GM21576 (cell line): ENCODE results near the gene PEPD.

Experiments
- ATAC-seq: cut with Tn5 transposase; IDR thresholded peaks from one replicate; pipeline ENCODE4 v1.9.1; 2021; ENCODE audit warnings: mild to moderate bottlenecking, moderate library complexity; ENCODE audit not compliant: unreplicated experiment

Gene PEPD

DNA sequence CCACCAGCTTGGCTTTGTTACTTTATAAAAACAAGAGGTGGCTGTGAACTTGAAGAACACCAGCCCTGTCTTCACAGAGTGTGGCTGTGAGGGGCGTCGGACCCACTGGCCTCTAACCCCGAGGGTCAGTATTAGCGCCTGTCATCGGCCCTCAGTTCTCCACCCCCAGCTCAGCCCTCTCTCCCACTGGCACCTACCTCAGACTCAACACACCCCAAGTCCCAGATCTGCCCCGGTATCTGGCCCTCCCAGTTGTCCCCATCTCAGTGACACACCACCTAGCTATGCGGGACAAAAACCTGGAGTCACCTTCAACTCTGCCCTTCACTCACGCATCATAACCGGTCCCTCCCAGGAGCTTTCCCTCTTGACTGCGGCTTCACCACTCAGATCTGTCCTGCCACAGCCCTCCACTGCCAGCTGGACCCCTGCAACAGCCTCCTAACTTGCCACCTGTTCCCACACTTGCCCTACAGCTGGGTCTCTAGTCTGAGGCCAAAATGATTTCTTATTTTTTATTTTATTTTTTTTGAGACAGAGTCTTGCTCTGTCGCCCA lies 45.4 kb downstream of the PEPD start:
- ATAC-seq, result no peak

DNA sequence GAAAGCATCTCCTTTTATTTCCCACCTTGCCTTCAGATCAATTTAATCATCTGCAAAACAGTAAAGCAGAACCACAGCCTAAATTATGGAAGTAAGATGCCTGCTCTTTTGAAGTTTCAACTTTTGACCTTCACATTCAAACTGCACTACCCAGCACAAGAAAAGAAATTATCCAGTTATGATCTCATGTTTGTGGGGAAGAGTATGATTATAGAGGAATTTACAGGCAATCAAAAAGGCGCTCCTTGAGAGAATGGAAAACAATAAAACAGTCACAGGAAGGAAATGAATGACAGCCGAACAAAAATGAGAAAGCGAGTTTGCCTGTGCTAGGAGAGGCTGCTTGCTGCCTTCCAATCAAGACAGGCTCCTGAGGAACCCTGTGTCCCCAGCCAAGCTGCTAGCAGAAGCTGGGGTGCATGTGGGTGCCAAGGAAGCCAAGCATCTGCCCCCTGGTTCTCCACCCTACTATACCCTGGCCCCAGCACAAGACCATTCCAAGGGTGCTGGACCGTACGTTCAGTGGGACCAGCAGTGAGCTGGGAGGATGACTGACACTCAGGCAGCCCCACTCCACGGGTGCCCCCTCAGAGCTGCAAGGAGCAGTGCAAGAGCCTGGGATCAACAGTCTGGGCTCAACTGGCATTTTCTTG lies 47.8 kb downstream of the PEPD start:
- ATAC-seq, result no peak

DNA sequence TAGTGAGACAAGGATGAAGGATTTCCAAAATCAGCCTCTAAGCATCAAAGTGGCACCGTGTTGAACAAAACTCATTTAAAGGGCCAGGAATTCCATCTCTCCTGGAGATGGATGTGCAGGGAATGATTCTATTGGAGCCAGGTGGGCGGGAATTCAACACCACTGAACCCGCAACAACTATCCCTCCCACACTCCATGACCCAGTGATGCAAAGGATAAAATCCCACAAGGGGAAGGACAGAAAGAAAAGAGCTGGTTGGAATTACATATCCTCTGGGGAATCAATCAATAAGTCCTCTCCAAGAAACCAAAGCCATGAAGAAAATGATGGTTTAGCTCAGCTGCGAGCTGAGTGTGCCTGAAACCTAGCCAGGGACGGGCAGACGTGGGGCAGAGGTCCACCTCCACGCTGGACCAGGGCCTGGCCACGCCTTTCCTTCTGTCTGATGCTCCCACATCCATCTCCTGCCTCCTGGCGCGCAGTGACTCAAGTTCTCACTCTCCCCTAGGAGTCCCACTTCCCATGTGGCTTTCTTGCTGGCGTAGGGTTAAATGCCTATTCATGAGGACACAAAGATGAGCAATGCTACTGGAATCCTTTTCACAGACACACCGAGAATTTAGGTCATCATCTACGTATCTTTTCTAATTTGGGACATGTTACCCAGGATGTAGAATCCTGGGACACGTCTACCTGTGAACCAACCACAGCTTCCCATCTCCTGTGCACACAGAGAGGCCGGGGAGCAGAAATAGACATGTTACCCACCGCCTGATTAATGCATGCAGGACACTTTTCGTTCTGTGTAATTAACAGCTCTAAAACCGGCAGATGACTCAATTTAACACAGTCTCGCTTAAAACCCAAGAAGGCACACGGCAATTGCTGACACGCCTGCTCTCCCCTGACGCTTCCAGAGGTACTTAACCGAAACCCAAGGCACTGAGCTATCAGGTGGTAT lies 48.6 kb downstream of the PEPD start:
- no peak for ATAC-seq

DNA sequence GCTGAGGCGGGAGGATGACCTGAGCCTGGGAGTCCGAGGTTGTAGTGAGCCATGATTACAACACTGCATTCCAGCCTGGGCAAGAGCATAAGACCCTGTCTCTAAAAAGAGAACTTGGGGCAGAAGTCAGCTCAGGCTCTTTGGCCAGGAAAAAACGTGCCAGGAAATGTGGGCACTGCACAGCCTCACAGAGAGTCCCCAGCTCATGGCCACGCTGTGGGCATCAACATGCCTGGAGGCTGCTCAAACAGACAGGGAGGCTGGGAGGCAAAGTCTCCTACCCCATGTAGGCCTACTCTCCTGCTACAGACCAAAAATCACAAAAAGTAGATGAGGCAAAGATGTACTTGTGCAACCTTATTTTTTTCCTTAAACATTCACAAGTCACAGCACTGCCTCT lies 49.4 kb downstream of the PEPD start:
- no peak for ATAC-seq

DNA sequence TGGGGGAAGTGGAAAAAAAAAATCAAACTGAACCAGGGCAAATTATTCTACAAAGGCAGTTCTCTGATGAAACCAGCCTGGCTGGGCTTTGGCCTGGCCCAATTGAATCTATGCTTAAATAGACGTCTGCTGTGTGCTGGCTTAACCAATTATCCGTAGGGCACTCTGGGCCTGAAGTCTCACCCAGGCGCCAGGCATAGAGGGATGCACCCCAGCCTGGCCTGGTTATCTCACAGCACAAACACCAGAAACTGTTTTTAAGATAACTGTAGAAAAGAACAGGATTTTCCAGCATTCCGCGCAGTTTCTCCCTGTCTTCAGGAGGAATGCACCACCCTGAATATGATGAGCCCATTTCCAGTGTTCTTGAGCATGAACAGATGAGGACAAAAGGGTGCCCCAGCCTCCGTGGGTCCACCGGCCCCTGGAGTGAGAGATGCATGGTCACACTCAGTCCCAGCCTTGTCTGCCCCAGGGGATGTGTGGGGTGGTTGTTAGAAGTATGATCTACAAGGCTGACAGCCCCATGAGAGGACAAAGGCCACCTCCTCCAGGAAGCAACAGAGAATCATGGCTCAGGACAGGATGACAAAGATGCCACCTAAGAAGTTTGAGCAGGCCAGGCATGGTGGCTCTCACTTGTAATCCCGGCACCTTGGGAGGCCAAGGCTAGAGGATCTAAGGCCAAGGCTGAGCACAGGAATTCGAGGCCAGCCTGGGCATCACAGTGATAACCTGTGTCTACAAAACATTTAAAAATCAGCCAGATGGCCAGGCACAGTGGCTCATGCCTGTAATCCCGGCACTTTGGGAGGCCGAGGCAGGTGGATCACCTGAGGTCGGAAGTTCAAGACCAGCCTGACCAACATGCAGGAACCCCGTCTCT lies 50.2 kb downstream of the PEPD start:
- ATAC-seq, result no peak

DNA sequence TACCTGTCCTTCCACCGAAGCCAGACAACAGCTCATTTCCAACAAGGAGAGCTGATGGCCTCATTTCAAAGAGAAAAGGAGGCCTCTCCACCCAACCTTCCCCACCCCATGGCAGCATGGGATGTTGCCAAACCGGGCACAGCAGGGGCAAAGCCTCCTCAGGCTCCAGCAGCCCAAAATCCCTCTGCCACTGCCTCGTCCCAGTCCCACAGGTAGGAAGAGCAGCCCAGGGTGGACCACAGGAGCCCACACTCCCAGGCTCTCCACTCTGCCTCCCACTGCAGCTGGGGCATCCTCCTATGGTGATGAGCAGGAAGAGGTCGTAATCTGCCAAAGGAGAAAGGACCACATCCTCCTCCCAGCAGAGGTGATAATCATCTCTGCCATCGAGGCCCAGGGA lies 50.9 kb downstream of the PEPD start:
- ATAC-seq, result no peak

DNA sequence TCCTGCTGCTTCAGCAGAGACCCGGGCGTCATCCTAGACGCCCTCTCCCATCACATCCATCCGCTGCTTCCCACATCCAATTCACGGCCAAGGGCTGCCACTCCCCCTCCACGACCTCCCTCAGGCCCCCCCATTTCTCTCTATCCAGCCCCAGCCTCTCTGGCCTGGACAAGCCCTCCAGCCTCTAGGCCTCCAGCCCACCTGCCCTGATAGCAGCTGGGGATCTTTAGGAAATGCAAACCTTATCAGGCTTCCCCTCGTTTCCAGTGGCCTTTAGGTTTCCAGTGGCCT lies 51.6 kb downstream of the PEPD start:
- no peak for ATAC-seq

DNA sequence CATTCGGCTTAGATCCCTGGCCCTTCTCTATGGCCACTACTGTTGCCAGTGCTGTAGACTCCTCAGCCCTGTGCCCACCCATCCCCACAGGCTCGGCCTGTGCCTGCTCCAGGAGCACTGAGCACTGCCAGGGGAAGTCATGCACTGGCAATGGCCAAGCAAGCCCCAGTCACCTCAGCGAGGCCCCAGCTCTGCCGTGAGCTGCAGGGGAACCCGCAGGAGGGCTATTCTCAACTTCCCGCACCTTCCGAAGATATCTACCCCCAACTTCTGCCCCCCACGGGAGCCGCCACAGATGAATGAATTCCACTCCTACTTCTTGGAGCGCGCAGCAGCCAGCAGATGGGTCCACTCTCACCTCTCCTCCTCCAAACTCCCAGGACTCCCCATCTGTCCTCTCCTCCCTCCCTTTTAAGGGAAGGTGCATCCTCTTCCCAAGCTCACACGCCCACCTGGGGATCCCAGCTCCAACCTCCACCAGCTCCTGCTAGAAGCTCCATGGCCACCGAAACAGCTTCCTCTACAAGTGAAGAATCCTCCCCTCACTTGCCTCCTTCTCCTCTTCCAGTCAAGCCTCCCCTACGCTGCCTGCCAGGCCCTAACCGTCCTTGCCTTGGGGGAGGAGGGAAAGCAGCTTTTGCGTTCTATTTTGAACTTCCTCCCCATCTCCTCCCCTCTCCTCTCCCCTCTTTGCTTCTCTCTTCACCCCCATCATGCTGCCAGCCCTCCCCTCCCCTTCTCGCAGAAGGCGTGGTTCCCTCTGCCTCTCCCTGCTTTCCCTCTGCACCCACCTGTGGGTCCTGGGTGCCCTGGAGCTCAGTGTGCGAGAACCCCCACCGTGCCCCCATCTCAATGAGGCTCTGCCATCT lies 52.2 kb downstream of the PEPD start:
- ATAC-seq, result no peak

DNA sequence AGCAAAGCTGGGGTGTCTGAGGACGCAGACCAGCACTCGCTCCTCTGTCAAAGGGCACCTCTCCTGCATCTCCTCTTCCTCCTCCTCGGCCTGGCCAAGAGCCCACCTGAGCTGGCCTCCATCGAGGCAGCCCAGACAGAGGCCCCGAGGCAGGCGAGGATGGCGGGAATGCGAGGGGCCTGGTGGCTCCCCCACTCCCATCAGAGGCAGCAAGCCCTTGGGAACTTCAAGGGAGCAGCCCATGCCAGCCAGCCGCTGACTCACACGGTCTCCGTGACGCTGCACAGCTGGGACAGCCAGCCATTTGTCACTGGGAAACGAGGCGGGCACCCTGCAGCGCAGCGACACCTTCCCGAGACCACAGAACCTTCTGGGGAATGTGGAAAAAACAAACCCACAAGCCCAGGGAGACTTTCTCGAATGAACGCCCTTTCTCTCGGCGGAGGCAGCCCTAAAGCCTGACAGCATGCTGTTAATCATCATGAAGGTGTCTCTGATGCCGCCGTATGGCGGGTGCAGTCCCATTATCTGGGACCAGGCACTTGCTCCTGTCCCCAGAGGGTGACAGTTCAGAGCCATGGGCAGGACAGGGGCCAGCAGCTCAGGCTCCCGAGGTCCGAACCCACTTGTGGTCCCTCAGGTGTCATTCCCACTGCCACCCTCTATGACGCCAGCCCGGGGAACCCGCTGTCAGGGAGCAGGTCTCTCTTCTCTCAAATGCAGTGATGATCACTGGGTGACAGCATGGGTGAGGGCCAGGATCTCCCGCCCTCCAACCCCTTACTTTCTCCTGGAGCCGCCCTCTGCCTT lies 53.0 kb downstream of the PEPD start:
- ATAC-seq, result no peak

DNA sequence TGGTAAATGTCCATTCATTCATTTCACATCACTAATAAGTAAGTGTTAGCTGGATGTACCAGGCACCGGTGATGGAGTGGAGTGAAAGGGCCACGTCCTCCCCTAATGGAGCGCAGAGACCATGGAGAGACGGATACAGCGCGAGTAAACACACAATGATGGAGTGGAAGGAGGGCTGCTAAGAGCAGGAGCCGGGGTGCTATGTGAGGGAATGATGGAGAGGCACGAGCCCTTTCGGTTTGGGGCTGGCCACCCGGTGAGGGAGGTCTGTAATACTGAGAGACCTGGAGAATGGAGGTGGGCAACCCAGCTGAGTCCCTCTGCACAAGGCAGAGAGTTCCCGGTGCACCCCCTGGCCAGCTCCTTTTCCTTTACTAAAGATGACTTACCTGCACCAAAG lies 53.7 kb downstream of the PEPD start:
- no peak for ATAC-seq

DNA sequence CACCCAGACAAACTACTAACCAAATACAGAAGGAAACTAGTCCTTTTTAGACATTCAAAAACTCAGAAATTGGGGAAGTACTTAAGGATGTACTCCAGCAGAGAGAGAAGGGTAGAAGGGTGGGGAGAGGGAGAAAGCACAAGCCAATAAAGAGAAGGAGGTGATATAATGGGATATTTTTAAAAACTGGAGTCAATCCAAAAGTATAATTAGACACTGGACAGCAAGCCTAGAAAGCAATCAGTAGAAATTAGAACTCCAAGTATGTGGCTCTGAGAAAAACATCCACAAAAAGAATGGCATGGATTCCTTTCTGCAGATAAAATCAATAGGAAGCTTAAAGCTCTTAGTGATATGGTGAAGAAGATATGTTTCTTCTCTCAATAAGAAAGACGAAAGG lies 55.8 kb downstream of the PEPD start:
- no peak for ATAC-seq

DNA sequence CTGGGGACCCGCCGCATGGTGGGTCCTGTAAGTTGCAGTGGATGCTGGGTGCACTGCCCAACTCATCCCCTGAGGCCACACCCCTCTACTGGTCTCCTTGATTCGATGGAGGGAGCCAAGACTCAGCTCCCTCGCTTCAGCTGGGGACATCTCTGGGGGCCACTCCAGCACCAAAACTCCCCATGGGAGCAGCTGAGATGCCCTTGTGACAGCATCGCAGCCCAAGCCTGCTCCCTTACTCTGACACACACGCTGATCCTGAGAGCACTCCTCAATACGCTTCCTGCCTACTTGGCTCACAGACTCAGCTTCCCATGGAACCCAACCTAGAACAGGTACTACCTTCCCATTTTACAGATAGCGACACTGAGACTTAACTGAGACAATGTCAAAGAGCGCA lies 56.2 kb downstream of the PEPD start:
- ATAC-seq, result no peak

DNA sequence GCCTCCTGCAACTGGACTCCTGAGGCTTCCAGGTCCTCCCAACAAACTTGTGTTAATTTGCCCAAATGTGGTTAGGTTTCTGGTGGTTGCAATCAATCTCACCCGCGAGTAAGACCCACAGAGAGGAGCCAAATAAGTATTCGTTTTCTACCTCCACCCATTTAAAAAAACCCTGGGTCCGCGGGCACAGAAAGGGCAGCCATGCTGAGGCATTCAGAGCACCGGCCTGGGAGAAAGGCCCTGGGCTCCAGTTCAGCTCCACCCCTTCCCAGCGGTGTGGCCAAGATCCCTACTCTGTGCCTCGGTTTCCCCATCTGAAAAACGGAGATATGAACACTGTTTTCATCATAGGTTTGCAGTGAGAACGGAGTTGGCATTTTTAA lies 56.9 kb downstream of the PEPD start:
- ATAC-seq, result no peak

DNA sequence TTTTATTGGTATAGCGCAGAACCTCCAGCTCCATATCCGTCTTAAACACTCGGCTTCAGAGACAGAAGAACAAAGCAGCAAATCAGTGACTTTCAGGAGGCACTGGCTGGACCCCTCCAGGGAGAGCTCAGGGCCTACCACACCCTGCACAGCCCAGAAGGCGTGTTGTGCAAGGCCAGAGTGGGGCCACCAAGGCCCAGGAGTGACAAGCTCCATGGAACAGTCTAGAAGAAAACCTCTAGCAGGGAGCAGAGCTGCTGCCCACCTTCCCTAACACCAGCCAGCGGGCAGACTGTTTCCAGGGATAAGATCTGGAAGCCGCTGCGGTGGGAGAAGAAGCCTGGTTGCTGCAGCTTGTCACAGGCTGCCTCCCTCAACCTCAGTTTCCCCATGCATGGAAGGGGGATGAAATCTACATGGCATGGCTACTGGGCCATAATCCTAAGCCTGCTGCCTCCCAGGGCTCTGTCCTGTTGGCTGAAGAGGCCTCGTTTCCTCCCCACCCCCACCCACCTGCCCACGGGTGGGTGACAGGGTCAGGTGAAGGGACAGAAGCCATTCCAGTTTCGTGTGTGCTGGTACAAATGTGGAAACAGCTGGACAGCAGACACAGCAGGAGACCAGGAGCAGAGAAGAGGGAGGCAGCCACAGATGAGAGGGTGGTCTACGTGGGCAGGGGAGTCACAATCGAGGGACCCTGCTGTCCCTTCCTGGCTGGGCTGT lies 57.4 kb downstream of the PEPD start:
- no peak for ATAC-seq

DNA sequence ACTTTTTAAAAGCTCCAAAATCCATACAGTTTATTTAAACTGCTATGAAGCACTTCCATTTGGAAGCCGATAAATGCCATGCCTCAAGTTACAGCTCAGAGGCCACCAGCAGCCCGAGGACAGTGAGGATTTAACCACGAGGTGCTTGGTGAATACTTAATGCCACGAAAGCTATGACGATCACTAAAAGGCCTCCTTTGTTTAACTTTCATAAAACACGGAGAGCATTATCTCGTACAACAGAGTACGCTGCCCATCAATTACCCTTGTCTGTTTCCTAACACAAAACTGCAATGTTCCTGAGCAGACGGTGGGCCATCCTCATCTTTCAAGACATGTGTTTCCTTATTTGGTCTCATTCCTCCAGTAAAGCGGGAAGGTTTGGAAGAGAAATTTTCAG lies 58.4 kb downstream of the PEPD start:
- ATAC-seq, result no peak

DNA sequence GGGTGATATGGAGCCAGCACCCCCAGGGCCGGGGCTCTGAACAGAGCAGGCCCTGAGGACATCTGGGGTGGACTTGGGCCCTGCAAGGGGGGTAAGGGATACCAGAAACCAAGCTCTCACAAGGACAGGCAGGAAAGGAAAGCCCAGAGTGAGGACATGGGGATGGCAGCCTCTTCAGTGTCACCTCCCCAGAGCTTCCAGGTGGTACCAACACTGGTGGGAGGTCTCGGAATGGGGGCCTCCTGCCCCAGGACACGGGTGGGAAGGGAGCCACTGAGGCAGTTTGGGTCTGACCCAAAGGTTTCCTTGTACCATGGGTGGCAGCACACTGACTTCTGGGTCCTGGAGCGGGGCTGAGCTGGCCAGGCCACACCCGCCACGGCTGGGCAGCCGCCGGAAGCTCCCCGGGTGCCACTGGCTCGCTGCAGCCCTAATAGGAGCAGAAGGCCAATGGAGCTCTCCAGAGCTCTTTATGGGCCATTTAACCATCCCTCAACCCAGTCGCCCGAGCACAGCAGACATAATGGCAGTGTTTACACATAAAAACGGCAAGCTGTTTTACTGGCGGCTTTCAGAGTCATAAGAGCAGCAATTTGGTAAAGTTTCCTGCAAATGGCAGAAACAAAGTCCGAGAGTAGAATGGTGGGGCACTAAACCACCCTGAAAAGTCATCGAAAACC lies 59.3 kb downstream of the PEPD start:
- ATAC-seq, result no peak

DNA sequence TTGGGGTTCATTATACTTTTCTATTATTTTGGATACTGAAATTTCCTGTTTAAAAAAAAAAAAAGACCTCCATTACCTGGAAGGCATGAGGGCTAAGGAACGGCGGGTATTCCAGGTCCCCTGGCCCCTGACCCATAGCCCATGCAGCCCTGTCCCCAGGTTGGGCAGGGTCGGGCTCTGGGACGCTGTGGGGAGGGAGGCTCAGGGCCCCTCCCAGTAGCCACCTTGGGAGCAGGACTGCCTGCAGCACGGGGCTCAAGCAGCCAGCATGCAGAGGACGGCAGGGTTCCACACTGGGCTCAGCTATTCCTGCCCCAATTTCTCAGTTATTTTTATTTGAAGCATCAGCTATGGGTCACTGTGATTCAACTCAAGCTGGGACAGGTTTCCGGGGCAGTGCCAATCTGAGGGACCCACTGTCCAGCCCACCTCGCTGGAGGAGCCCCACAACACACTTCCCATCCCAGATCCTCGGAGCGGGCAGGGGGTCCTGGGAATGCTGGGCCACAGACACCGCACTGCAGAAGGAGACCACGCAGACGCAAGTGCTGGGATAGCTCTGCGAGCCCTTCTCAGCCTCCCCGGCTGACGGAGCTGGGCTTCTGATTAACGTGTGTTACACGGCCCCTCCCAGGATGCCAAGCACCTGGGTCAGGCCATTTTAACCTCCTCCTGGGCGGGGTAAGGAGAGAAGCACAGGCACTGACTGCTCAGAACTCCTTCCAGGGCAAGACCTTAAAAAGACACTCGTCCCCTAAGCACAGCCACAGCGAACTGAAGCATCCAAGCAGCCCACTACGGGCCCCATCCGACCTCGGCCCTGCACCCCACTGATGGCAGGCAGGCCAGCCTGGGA lies 60.1 kb downstream of the PEPD start:
- ATAC-seq, result no peak
